ENCODE results near the gene AMH. TPM values are rescaled to one million over a fixed set of nuclear protein-coding genes. Genes with fewer than 3 reads are reported as not detected.
A peak's percentile ranks its signal among the peaks of the same experiment; 100 is the strongest.

Gene AMH
- total and polyA plus RNA-seq, 3 donors from 2014 or later: 50.8 to 268 (median 180) TPM

- TF ChIP-seq POLR2A (IDR thresholded peaks at IDR 0.05) (no peak), CTCF (IDR thresholded peaks at IDR 0.05) (no peak)
- DNase-seq: no peak
Observed at GRCh38 chr19:2271234-2272103, 22.3 kb downstream of the AMH start.

GRCh38 chr19:2273356-2274184, 24.4 kb downstream of the AMH start:
- peaks cover 59% of the 10 kb centered on the region for H3K4me1 ChIP-seq
- H3K4me3 ChIP-seq: peak overlapping the region in 1 of 2 donors; percentile 29
- intact Hi-C loops (cut with DNase I; ENCODE audit: low total_unique reads): loop anchor here (5.0 to 10.0 kb wide), 3 partner anchors 41 to 121 kb away; partner anchors contain the start of gene AP3D1

More at GRCh38 chr19:2271234-2272103, 22.3 kb downstream of the AMH start:
- H3K27ac ChIP-seq: peak overlapping the region; percentile 99
- H3K27me3 ChIP-seq: no peaks in the 10 kb centered on the region
- intact Hi-C loops (cut with DNase I; ENCODE audit: low total_unique reads): loop anchor here (5.0 to 10.0 kb wide), 3 partner anchors 39 to 123 kb away; partner anchors contain the start of gene AP3D1
- H3K4me1 ChIP-seq: peaks cover 50% of the 10 kb centered on the region
- 13 to 15% methylated on average over 25 to 39 of the region's 43 CpGs for WGBS, 2 donors
- no peaks in the 10 kb centered on the region for H3K36me3 ChIP-seq (ENCODE audit: low read depth, missing control alignments)
- no peaks in the 10 kb centered on the region for H3K9me3 ChIP-seq
- peak overlapping the region; percentile 80 to 100 for H3K4me3 ChIP-seq

GRCh38 chr19:2274185-2274711, 25.1 kb downstream of the AMH start:
- WGBS, 2 donors: 62 to 63% methylated on average over 8 to 9 of the region's 9 CpGs
- Histone ChIP-seq H3K27ac (peak overlapping the region; percentile 29 to 72), H3K27me3 (no peaks in the 10 kb centered on the region), H3K4me3 (peak overlapping the region in 1 of 2 donors; percentile 29), H3K4me1 (peaks cover 59% of the 10 kb centered on the region), H3K9me3 (no peaks in the 10 kb centered on the region), H3K36me3 (ENCODE audit: low read depth, missing control alignments) (no peaks in the 10 kb centered on the region)
- TF ChIP-seq POLR2A (IDR thresholded peaks at IDR 0.05): no peak
- no peak for TF ChIP-seq CTCF (IDR thresholded peaks at IDR 0.05)
- DNase-seq: no peak
- intact Hi-C loops (cut with DNase I; ENCODE audit: low total_unique reads): loop anchor here (5.0 to 10.0 kb wide), 3 partner anchors 42 to 121 kb away; partner anchors contain the start of gene AP3D1

More at GRCh38 chr19:2273356-2274184, 24.4 kb downstream of the AMH start:
- Histone ChIP-seq H3K27ac (peak overlapping the region; percentile 29 to 72), H3K36me3 (ENCODE audit: low read depth, missing control alignments) (no peaks in the 10 kb centered on the region), H3K9me3 (no peaks in the 10 kb centered on the region), H3K27me3 (no peaks in the 10 kb centered on the region)
- peak; percentile 97 to 99 (median 98) for TF ChIP-seq CTCF (IDR thresholded peaks at IDR 0.05)
- no peak for TF ChIP-seq POLR2A (IDR thresholded peaks at IDR 0.05)
- 8 to 10% methylated on average over 18 to 45 of the region's 45 CpGs for WGBS, 2 donors
- peak; percentile 78 for DNase-seq

GRCh38 chr19:2274931-2275535, 25.9 kb downstream of the AMH start:
- 33 to 46% methylated on average over 16 of the region's 16 CpGs for WGBS, 2 donors
- Histone ChIP-seq H3K4me3 (peak overlapping the region in 1 of 2 donors; percentile 17), H3K27ac (peak overlapping the region; percentile 11 to 53), H3K4me1 (peaks cover 59% of the 10 kb centered on the region), H3K9me3 (no peaks in the 10 kb centered on the region), H3K36me3 (ENCODE audit: low read depth, missing control alignments) (no peaks in the 10 kb centered on the region), H3K27me3 (no peaks in the 10 kb centered on the region)
- DNase-seq: peak; percentile 77
- intact Hi-C loops (cut with DNase I; ENCODE audit: low total_unique reads): loop anchor here (5.0 to 10.0 kb wide), 3 partner anchors 43 to 120 kb away; partner anchors contain the start of gene AP3D1
- TF ChIP-seq CTCF (IDR thresholded peaks at IDR 0.05): peak; percentile 37 to 47 (median 46)
- TF ChIP-seq POLR2A (IDR thresholded peaks at IDR 0.05): no peak
